ENCODE data around the gene PRELID1. TPM values are rescaled to one million over a fixed set of nuclear protein-coding genes. Genes with fewer than 3 reads are reported as not detected.

Gene PRELID1
- total RNA-seq, 1 donor from 2014 or later: 98.8 TPM

- peak overlapping the region; percentile 49 for H3K27ac Mint-ChIP-seq (ENCODE audit: unreplicated experiment)
- TF ChIP-seq CTCF (IDR thresholded peaks at IDR 0.05): no peak
- DNase-seq (ENCODE audit: extremely low spot score, unreplicated experiment): no peak
- no peaks in the 10 kb centered on the region for H3K9me3 Mint-ChIP-seq (ENCODE audit: unreplicated experiment)
- peaks cover 3% of the 10 kb centered on the region for H3K27me3 Mint-ChIP-seq (ENCODE audit: unreplicated experiment)
- peaks cover 28% of the 10 kb centered on the region for H3K4me1 Mint-ChIP-seq (ENCODE audit: unreplicated experiment)
- peak overlapping the region; percentile 98 for H3K4me3 Mint-ChIP-seq (ENCODE audit: unreplicated experiment)
- no peaks in the 10 kb centered on the region for H3K36me3 Mint-ChIP-seq (ENCODE audit: unreplicated experiment)
Observed at GRCh38 chr5:177349762-177350161, 46.2 kb downstream of the PRELID1 start.

- DNase-seq (ENCODE audit: extremely low spot score, unreplicated experiment): no peak
- Mint-ChIP-seq H3K27ac (ENCODE audit: unreplicated experiment) (peak overlapping the region; percentile 100), H3K36me3 (ENCODE audit: unreplicated experiment) (no peaks in the 10 kb centered on the region), H3K4me1 (ENCODE audit: unreplicated experiment) (peaks cover 28% of the 10 kb centered on the region), H3K9me3 (ENCODE audit: unreplicated experiment) (no peaks in the 10 kb centered on the region), H3K4me3 (ENCODE audit: unreplicated experiment) (peak overlapping the region; percentile 98), H3K27me3 (ENCODE audit: unreplicated experiment) (peaks cover 4% of the 10 kb centered on the region)
- no peak for TF ChIP-seq CTCF (IDR thresholded peaks at IDR 0.05)
Observed at GRCh38 chr5:177350776-177351391, 47.3 kb downstream of the PRELID1 start.

GRCh38 chr5:177351392-177352329 lies 48.1 kb downstream of the PRELID1 start, which contains the start of gene LMAN2:
Gene LMAN2, minus strand, starts transcription at chr5:177351668. Its CDS starts 21 bp downstream, at chr5:177351647.
- peak within 1 kb of the TSS; percentile 100 for H3K27ac Mint-ChIP-seq (ENCODE audit: unreplicated experiment)
- no peaks in the 10 kb centered on the region for H3K9me3 Mint-ChIP-seq (ENCODE audit: unreplicated experiment)
- H3K27me3 Mint-ChIP-seq (ENCODE audit: unreplicated experiment): peaks cover 8% of the 10 kb centered on the region
- no peak for TF ChIP-seq CTCF (IDR thresholded peaks at IDR 0.05)
- peak; percentile 95 for DNase-seq (ENCODE audit: extremely low spot score, unreplicated experiment)
- H3K4me1 Mint-ChIP-seq (ENCODE audit: unreplicated experiment): peaks cover 28% of the 10 kb centered on the region
- H3K4me3 Mint-ChIP-seq (ENCODE audit: unreplicated experiment): peak within 1 kb of the TSS; percentile 98
- no peaks in the 10 kb centered on the region for H3K36me3 Mint-ChIP-seq (ENCODE audit: unreplicated experiment)

- TF ChIP-seq CTCF (IDR thresholded peaks at IDR 0.05): no peak
- no peak for DNase-seq (ENCODE audit: extremely low spot score, unreplicated experiment)
- H3K9me3 Mint-ChIP-seq (ENCODE audit: unreplicated experiment): no peaks in the 10 kb centered on the region
- peaks cover 24% of the 10 kb centered on the region for H3K4me1 Mint-ChIP-seq (ENCODE audit: unreplicated experiment)
- no peaks in the 10 kb centered on the region for H3K36me3 Mint-ChIP-seq (ENCODE audit: unreplicated experiment)
- no peak overlapping the region for H3K27ac Mint-ChIP-seq (ENCODE audit: unreplicated experiment)
- peak overlapping the region; percentile 26 for H3K4me3 Mint-ChIP-seq (ENCODE audit: unreplicated experiment)
- peaks cover 17% of the 10 kb centered on the region for H3K27me3 Mint-ChIP-seq (ENCODE audit: unreplicated experiment)
Observed at GRCh38 chr5:177353093-177353492, 49.5 kb downstream of the PRELID1 start.

GRCh38 chr5:177354256-177354655 lies 50.7 kb downstream of the PRELID1 start:
- Mint-ChIP-seq H3K4me3 (ENCODE audit: unreplicated experiment) (no peak overlapping the region), H3K27ac (ENCODE audit: unreplicated experiment) (no peak overlapping the region), H3K4me1 (ENCODE audit: unreplicated experiment) (peaks cover 20% of the 10 kb centered on the region), H3K9me3 (ENCODE audit: unreplicated experiment) (no peaks in the 10 kb centered on the region), H3K36me3 (ENCODE audit: unreplicated experiment) (no peaks in the 10 kb centered on the region), H3K27me3 (ENCODE audit: unreplicated experiment) (peaks cover 21% of the 10 kb centered on the region)
- TF ChIP-seq CTCF (IDR thresholded peaks at IDR 0.05): no peak
- no peak for DNase-seq (ENCODE audit: extremely low spot score, unreplicated experiment)

Data from osteocyte (in vitro differentiated cells).